HCT116 (cell line): Measurements from ENCODE around the gene IL11. TPM values are rescaled to one million over a fixed set of nuclear protein-coding genes. Genes with fewer than 3 reads are reported as not detected.

Experiments
- ATAC-seq: fragments of 200-7000 bp; cut with Tn5 transposase; 2 replicates; pipeline ENCODE4 v1.9.1; 2020; ENCODE audit warnings: mild to moderate bottlenecking, moderate library complexity
- BruUV-seq: library from RNA; stranded (reverse); fragments of 400-500 nt; replicated peaks from 2 replicates; lab custom pipeline; 2021; lab: Mats Ljungman, UMichigan
- CTCF ChIA-PET: fragments of 300-600 bp; sonication (Branson Sonifier 250); formaldehyde crosslinking; loops from one replicate; lab custom pipeline; 2021; ENCODE audit warnings: antibody characterized with exemption; lab: Charles Lee
- POLR2A ChIA-PET: fragments of 300-600, 350-600 bp; sonication (Branson Sonifier 250); formaldehyde crosslinking; loops from one replicate; lab custom pipeline; 2021; ENCODE audit warnings: antibody characterized with exemption; lab: Charles Lee
- RAD21 ChIA-PET, 2 experiments: fragments of 300-600 bp; sonication (Branson Sonifier 250); formaldehyde crosslinking; loops; one replicate each; lab custom pipeline; 2023; ENCODE audit warnings: low total read pairs in 2 of 2; ENCODE audit not compliant: uncharacterized antibody in 2 of 2, unreplicated experiment in 2 of 2, low non-redundant PET in 1 of 2; lab: Charles Lee
- DNase-seq: peaks from one replicate; pipeline ENCODE4 v3.0.0-alpha.2; 2010; ENCODE audit warnings: low read depth, low spot score
- H2AFZ ChIP-seq: fragments of 200-600 bp; shearing (Covaris generic), sonication (generic); 2 replicates; pipeline ENCODE4 v1.6.1; 2017; ENCODE audit warnings: low read depth, mixed run types, mixed read lengths, antibody characterized with exemption, low read length; ENCODE audit not compliant: poor library complexity, severe bottlenecking
- H3K27ac ChIP-seq: 2 replicates; pipeline ENCODE4 v1.5.1; 2012; ENCODE audit warnings: low read depth, low read length
- H3K27me3 ChIP-seq: fragments of 200-600 bp; sonication (generic); 2 replicates; pipeline ENCODE4 v1.6.1; 2016; ENCODE audit warnings: mixed run types, low read length, mixed read lengths; ENCODE audit not compliant: insufficient read depth
- H3K36me3 ChIP-seq, 2 experiments: fragments of 200-500 bp in 1 of 2; fragments of 200-600 bp in 1 of 2; sonication (Bioruptor generic) in 1 of 2; sonication (generic) in 1 of 2; 2 replicates each; pipeline versions ENCODE4 v1.5.1 to v1.6.1; 2014 to 2016; ENCODE audit warnings: low read length in 2 of 2, inconsistent platforms in 1 of 2, mixed read lengths in 1 of 2, mixed run types in 1 of 2; ENCODE audit not compliant: insufficient read depth in 2 of 2, control insufficient read depth in 1 of 2
- H3K4me1 ChIP-seq, 2 experiments: fragments of 200-600 bp in 1 of 2; sonication (generic) in 1 of 2; 2 replicates each; pipeline versions ENCODE4 v1.5.1 to v1.6.1; 2012 to 2017; ENCODE audit warnings: low read length in 2 of 2, inconsistent platforms in 1 of 2, mild to moderate bottlenecking in 1 of 2, mixed read lengths in 1 of 2, mixed run types in 1 of 2, moderate library complexity in 1 of 2; ENCODE audit not compliant: insufficient read depth in 2 of 2, control insufficient read depth in 1 of 2
- H3K4me2 ChIP-seq: fragments of 200-600 bp; sonication (generic); 2 replicates; pipeline ENCODE4 v1.6.1; 2017; ENCODE audit warnings: mixed run types, low read length, mixed read lengths
- H3K4me3 ChIP-seq, 2 experiments: fragments of 200-600 bp in 1 of 2; sonication (generic) in 1 of 2; replicated peaks in 1 of 2; 2 replicates each; pipeline ENCODE4 v1.5.1; 2011 to 2016; ENCODE audit warnings: low read length in 2 of 2, control low read depth in 1 of 2, low read depth in 1 of 2, mild to moderate bottlenecking in 1 of 2, mixed read lengths in 1 of 2, mixed run types in 1 of 2
- H3K79me2 ChIP-seq: fragments of 200-600 bp; sonication (generic); 2 replicates; pipeline ENCODE4 v1.6.1; 2017; ENCODE audit warnings: mild to moderate bottlenecking, mixed run types, low read length, moderate library complexity, mixed read lengths; ENCODE audit not compliant: insufficient read depth
- H3K9ac ChIP-seq: fragments of 200-600 bp; sonication (generic); 2 replicates; pipeline ENCODE4 v1.6.1; 2016; ENCODE audit warnings: low read length, mixed read lengths
- H3K9me2 ChIP-seq: fragments of 200-600 bp; sonication (generic), shearing (Covaris generic); 2 replicates; pipeline ENCODE4 v1.6.1; 2017; ENCODE audit warnings: mixed run types, mild to moderate bottlenecking, moderate library complexity; ENCODE audit not compliant: insufficient read depth
- H3K9me3 ChIP-seq, 2 experiments: fragments of 200-500 bp in 1 of 2; fragments of 200-600 bp in 1 of 2; sonication (Bioruptor generic) in 1 of 2; sonication (generic) in 1 of 2; 2 replicates each; pipeline ENCODE4 v1.6.1; 2014 to 2017; ENCODE audit warnings: low read length in 2 of 2, mixed read lengths in 2 of 2, inconsistent platforms in 1 of 2, low read depth in 1 of 2, mild to moderate bottlenecking in 1 of 2, mixed run types in 1 of 2, moderate library complexity in 1 of 2; ENCODE audit not compliant: control insufficient read depth in 1 of 2, insufficient read depth in 1 of 2
- H4K20me1 ChIP-seq: fragments of 200-600 bp; sonication (generic), shearing (Covaris generic); 2 replicates; pipeline ENCODE4 v1.6.1; 2017; ENCODE audit warnings: mixed run types, mild to moderate bottlenecking, moderate library complexity; ENCODE audit not compliant: insufficient read depth
- ATF3 ChIP-seq: IDR thresholded peaks from 2 replicates; pipeline ENCODE4 v1.6.1; 2012
- CEBPB ChIP-seq: IDR thresholded peaks from 2 replicates; pipeline ENCODE4 v1.6.1; 2012; ENCODE audit warnings: low read depth
- EGR1 ChIP-seq: IDR thresholded peaks from 2 replicates; pipeline ENCODE4 v1.6.1; 2012; ENCODE audit warnings: low read depth
- JUND ChIP-seq: IDR thresholded peaks from 2 replicates; pipeline ENCODE4 v1.6.1; 2012
- POLR2AphosphoS5 ChIP-seq: IDR thresholded peaks from 2 replicates; pipeline ENCODE4 v1.6.1; 2011; ENCODE audit warnings: mild to moderate bottlenecking, low read depth, low read length, moderate library complexity
- RAD21 ChIP-seq: IDR thresholded peaks from 2 replicates; pipeline ENCODE4 v1.6.1; 2012; ENCODE audit warnings: low read depth, mild to moderate bottlenecking
- SP1 ChIP-seq: IDR thresholded peaks from 2 replicates; pipeline ENCODE4 v1.6.1; 2012; ENCODE audit warnings: low read depth
- YY1 ChIP-seq: IDR thresholded peaks from 2 replicates; pipeline ENCODE4 v1.6.1; 2011; ENCODE audit warnings: low read length, low read depth, moderate library complexity, mild to moderate bottlenecking; ENCODE audit not compliant: insufficient replicate concordance; ENCODE audit errors: extremely low read depth
- ZNF274 ChIP-seq: fragments of 200-500 bp; sonication (Bioruptor generic); IDR thresholded peaks from 2 replicates; pipeline ENCODE4 v1.6.1; 2014; ENCODE audit warnings: mild to moderate bottlenecking, low read depth, low read length, inconsistent platforms
- intact Hi-C: fragments of 100-400 bp; cut with micrococcal nuclease; formaldehyde crosslinking; loops from 2 replicates; pipeline ENCODE4 v1.10.0; 2022
- total RNA-seq: library from RNA; stranded (reverse); gene quantifications from one replicate; pipeline ENCODE4 v1.2.1, GENCODE V29; 2021; ENCODE audit not compliant: unreplicated experiment
- TF ChIP-seq, protein P1 (sequence below): IDR thresholded peaks from 2 replicates; pipeline ENCODE4 v1.6.1; 2012; ENCODE audit warnings: low read depth
- TF ChIP-seq, protein P2 (sequence below): IDR thresholded peaks from 2 replicates; pipeline ENCODE4 v1.6.1; 2011; ENCODE audit warnings: mild to moderate bottlenecking, low read length, moderate library complexity; ENCODE audit not compliant: insufficient replicate concordance; ENCODE audit errors: extremely low read depth
- TF ChIP-seq, protein P3 (sequence below), 3 experiments: fragments of 200-600 bp in 1 of 3; sonication (generic) in 1 of 3; IDR thresholded peaks in 2 of 3; conservative IDR thresholded peaks in 1 of 3; 2 replicates each; pipeline ENCODE4 v1.5.1; 2012 to 2017; ENCODE audit warnings: low read depth in 2 of 3, low read length in 2 of 3, antibody characterized with exemption in 1 of 3, borderline replicate concordance in 1 of 3, control low read depth in 1 of 3, mild to moderate bottlenecking in 1 of 3, mixed read lengths in 1 of 3, mixed run types in 1 of 3, moderate library complexity in 1 of 3; ENCODE audit not compliant: insufficient read depth in 1 of 3

Gene IL11
- total RNA-seq, 1 experiment from 2014 or later: 2.8 TPM

DNA sequence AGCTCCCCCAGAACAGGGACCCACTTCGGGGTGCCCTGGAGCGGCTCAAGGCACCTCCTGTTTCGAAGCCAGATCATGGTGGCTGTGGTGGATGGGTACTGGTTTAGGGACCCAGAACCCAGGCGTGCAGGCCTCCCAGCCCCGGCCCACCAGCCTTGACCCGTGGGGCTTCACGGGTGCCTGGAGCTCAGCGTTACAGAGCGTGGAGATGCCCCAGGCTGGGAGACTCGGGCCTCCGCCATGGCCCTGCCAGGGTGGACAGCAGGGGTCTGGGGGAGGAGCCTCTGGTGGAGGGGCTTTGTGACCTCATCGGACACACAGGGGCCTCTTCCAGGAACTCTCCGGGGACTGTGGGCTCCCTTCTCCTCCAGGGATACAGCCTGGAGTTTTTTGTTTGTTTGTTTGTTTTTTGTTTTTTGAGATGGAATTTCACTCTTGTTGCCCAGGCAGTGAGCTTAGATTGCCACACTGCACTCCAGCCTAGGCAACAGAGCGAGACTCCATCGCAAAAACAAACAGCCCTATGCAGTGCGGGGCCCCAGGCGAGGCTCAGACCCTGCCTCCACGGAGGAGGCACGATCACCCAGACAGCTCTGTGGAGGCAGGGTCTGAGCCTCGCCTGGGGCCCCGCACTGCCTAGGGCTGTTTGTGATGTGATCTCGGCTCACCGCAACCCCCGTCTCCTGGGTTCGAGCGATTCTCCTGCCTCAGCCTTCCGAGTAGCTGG lies 7.1 kb downstream of the IL11 start, which contains the start of gene GARIN5B:
Gene GARIN5B (minus strand): TSS at position 271 of the 727 bp plus-strand sequence. CDS start 194 bp downstream, at position 77.
- Histone ChIP-seq H3K4me1 (no peaks in the 10 kb centered on the region), H3K9ac (no peak within 1 kb of the TSS), H3K27me3 (no peaks in the 10 kb centered on the region), H3K79me2 (no peaks in the 10 kb centered on the region), H3K4me2 (no peak within 1 kb of the TSS), H2AFZ (no peak within 1 kb of the TSS), H3K36me3 (no peaks in the 10 kb centered on the region), H3K9me2 (no peaks in the 10 kb centered on the region), H3K4me3 (no peak within 1 kb of the TSS), H3K27ac (no peak within 1 kb of the TSS), H3K9me3 (no peaks in the 10 kb centered on the region), H4K20me1 (no peaks in the 10 kb centered on the region)
- ChIA-PET CTCF (no interaction called here), RAD21 (no interaction called here), POLR2A (interaction anchor here (0.8 kb wide), 1 partner anchor 29 kb away, joined by 3 read pairs; no protein-coding TSS in a partner anchor)
- intact Hi-C loops: no loop called here
- DNase-seq: no peak
- ATAC-seq: no peak
- TF ChIP-seq RAD21 (no peak), JUND (no peak), YY1 (no peak), SP1 (no peak), ATF3 (no peak), EGR1 (no peak), CEBPB (no peak), ZNF274 (no peak), POLR2AphosphoS5 (no peak)
- TF ChIP-seq, protein P1, sequence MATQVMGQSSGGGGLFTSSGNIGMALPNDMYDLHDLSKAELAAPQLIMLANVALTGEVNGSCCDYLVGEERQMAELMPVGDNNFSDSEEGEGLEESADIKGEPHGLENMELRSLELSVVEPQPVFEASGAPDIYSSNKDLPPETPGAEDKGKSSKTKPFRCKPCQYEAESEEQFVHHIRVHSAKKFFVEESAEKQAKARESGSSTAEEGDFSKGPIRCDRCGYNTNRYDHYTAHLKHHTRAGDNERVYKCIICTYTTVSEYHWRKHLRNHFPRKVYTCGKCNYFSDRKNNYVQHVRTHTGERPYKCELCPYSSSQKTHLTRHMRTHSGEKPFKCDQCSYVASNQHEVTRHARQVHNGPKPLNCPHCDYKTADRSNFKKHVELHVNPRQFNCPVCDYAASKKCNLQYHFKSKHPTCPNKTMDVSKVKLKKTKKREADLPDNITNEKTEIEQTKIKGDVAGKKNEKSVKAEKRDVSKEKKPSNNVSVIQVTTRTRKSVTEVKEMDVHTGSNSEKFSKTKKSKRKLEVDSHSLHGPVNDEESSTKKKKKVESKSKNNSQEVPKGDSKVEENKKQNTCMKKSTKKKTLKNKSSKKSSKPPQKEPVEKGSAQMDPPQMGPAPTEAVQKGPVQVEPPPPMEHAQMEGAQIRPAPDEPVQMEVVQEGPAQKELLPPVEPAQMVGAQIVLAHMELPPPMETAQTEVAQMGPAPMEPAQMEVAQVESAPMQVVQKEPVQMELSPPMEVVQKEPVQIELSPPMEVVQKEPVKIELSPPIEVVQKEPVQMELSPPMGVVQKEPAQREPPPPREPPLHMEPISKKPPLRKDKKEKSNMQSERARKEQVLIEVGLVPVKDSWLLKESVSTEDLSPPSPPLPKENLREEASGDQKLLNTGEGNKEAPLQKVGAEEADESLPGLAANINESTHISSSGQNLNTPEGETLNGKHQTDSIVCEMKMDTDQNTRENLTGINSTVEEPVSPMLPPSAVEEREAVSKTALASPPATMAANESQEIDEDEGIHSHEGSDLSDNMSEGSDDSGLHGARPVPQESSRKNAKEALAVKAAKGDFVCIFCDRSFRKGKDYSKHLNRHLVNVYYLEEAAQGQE: no peak
- TF ChIP-seq, protein P2, sequence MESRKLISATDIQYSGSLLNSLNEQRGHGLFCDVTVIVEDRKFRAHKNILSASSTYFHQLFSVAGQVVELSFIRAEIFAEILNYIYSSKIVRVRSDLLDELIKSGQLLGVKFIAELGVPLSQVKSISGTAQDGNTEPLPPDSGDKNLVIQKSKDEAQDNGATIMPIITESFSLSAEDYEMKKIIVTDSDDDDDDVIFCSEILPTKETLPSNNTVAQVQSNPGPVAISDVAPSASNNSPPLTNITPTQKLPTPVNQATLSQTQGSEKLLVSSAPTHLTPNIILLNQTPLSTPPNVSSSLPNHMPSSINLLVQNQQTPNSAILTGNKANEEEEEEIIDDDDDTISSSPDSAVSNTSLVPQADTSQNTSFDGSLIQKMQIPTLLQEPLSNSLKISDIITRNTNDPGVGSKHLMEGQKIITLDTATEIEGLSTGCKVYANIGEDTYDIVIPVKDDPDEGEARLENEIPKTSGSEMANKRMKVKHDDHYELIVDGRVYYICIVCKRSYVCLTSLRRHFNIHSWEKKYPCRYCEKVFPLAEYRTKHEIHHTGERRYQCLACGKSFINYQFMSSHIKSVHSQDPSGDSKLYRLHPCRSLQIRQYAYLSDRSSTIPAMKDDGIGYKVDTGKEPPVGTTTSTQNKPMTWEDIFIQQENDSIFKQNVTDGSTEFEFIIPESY: no peak
- TF ChIP-seq, protein P3, sequence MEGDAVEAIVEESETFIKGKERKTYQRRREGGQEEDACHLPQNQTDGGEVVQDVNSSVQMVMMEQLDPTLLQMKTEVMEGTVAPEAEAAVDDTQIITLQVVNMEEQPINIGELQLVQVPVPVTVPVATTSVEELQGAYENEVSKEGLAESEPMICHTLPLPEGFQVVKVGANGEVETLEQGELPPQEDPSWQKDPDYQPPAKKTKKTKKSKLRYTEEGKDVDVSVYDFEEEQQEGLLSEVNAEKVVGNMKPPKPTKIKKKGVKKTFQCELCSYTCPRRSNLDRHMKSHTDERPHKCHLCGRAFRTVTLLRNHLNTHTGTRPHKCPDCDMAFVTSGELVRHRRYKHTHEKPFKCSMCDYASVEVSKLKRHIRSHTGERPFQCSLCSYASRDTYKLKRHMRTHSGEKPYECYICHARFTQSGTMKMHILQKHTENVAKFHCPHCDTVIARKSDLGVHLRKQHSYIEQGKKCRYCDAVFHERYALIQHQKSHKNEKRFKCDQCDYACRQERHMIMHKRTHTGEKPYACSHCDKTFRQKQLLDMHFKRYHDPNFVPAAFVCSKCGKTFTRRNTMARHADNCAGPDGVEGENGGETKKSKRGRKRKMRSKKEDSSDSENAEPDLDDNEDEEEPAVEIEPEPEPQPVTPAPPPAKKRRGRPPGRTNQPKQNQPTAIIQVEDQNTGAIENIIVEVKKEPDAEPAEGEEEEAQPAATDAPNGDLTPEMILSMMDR (IDR thresholded peaks at IDR 0.05 in 2 of 3, conservative IDR thresholded peaks at IDR 0.05 in 1 of 3; ENCODE audit: borderline replicate concordance in 1 of 3, insufficient read depth in 1 of 3, low read depth in 2 of 3, low read length in 2 of 3): no peak
- no TSS peak for BruUV-seq
